ENCODE results near the gene PCNX2.

DNA sequence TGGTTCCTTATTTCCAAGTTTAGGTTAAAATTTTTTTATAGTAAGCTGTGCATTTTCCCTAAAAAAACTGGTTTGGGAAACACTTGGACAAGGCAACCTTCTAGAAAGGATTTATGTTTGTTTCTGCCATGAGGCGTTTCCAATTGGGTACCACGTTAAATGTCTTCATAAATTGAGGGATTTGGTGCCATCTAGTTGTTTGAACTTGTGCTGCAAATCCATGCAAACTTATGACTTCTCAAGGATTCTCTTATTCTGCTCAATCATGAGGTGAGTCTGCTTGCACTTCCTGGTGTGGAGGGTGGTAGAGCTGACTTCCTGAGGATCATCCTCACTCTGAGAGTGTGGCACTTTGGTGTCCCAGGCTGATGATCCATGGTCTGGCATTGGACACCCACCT lies 123.3 kb downstream of the PCNX2 start:
- TF ChIP-seq EZH2 (IDR thresholded peaks at IDR 0.05; ENCODE audit: low read length), result no peak
- TF ChIP-seq, protein P1, sequence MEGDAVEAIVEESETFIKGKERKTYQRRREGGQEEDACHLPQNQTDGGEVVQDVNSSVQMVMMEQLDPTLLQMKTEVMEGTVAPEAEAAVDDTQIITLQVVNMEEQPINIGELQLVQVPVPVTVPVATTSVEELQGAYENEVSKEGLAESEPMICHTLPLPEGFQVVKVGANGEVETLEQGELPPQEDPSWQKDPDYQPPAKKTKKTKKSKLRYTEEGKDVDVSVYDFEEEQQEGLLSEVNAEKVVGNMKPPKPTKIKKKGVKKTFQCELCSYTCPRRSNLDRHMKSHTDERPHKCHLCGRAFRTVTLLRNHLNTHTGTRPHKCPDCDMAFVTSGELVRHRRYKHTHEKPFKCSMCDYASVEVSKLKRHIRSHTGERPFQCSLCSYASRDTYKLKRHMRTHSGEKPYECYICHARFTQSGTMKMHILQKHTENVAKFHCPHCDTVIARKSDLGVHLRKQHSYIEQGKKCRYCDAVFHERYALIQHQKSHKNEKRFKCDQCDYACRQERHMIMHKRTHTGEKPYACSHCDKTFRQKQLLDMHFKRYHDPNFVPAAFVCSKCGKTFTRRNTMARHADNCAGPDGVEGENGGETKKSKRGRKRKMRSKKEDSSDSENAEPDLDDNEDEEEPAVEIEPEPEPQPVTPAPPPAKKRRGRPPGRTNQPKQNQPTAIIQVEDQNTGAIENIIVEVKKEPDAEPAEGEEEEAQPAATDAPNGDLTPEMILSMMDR (optimal IDR thresholded peaks at IDR 0.05 in 1 of 3, IDR thresholded peaks at IDR 0.05 in 1 of 3, conservative IDR thresholded peaks at IDR 0.05 in 1 of 3; ENCODE audit: extremely low read depth in 1 of 3, insufficient read depth in 2 of 3, low read length in 3 of 3), result no peak
